ENCODE measurements around the gene C1orf159. TPM values are rescaled to one million over a fixed set of nuclear protein-coding genes. Genes with fewer than 3 reads are reported as not detected.

Gene C1orf159
- total and polyA plus RNA-seq, 9 of the 15 experiments (the other 6 are each of a cell fraction or from before 2014, with no cell fraction given), result 0.28 to 54.9 (median 10.6) TPM

DNA sequence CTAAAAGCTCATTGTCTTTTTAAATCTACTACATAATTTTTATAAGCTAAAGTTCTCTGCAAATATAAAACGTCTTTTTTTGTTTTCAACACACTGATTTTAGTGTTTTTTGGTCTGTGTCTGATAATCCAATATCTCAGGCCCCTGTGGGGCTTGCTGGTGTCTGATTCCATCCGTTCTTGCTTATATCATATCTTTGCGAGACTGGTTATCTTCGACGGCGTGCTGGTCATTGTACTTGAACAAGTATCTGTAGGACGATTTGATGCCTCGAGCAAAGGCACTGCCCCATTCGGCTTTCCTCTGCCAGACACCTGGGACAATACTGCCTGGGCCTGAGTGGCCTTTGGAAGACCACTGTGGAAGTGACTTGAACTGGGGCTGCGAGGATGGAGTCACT lies 39.4 kb upstream of the C1orf159 start (continued):
- TF ChIP-seq HNRNPK (IDR thresholded peaks at IDR 0.05; ENCODE audit: low read depth, low read length, poor library complexity, severe bottlenecking), result no peak
- TF ChIP-seq C11orf30 (IDR thresholded peaks at IDR 0.05; ENCODE audit: low read depth), result no peak
- TF ChIP-seq, protein P1, sequence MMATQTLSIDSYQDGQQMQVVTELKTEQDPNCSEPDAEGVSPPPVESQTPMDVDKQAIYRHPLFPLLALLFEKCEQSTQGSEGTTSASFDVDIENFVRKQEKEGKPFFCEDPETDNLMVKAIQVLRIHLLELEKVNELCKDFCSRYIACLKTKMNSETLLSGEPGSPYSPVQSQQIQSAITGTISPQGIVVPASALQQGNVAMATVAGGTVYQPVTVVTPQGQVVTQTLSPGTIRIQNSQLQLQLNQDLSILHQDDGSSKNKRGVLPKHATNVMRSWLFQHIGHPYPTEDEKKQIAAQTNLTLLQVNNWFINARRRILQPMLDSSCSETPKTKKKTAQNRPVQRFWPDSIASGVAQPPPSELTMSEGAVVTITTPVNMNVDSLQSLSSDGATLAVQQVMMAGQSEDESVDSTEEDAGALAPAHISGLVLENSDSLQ (IDR thresholded peaks at IDR 0.05), result no peak
- peak in 1 of 2 experiments; percentile 26; a peak in 1 of 4 replicates for TF ChIP-seq RCOR1 (IDR thresholded peaks at IDR 0.05; ENCODE audit: borderline replicate concordance in 1 of 2, low read depth in 2 of 2, low read length in 2 of 2)
- no peak for TF ChIP-seq FOXP1 (CRISPR knock-in tag; IDR thresholded peaks at IDR 0.05)
- peak; percentile 54 for TF ChIP-seq CBFA2T2 (conservative IDR thresholded peaks at IDR 0.05)
- TF ChIP-seq NFIC (IDR thresholded peaks at IDR 0.05), result 0 out of 2 replicates have a peak, but pooled peaks have one; percentile 5
- TF ChIP-seq GTF2F1 (IDR thresholded peaks at IDR 0.05; ENCODE audit: low read depth, low read length), result no peak
- TF ChIP-seq MTF1 (CRISPR knock-in tag; IDR thresholded peaks at IDR 0.05; ENCODE audit: borderline replicate concordance), result no peak
- TF ChIP-seq, protein P2, sequence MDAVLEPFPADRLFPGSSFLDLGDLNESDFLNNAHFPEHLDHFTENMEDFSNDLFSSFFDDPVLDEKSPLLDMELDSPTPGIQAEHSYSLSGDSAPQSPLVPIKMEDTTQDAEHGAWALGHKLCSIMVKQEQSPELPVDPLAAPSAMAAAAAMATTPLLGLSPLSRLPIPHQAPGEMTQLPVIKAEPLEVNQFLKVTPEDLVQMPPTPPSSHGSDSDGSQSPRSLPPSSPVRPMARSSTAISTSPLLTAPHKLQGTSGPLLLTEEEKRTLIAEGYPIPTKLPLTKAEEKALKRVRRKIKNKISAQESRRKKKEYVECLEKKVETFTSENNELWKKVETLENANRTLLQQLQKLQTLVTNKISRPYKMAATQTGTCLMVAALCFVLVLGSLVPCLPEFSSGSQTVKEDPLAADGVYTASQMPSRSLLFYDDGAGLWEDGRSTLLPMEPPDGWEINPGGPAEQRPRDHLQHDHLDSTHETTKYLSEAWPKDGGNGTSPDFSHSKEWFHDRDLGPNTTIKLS (IDR thresholded peaks at IDR 0.05; ENCODE audit: borderline replicate concordance, low read depth), result no peak
- 0 out of 2 replicates have a peak, but pooled peaks have one; percentile 9 for TF ChIP-seq LCOR (CRISPR knock-in tag; IDR thresholded peaks at IDR 0.05)
- no peak for TF ChIP-seq FOXJ3 (CRISPR knock-in tag; IDR thresholded peaks at IDR 0.05)
- TF ChIP-seq ZNF121 (CRISPR knock-in tag; conservative IDR thresholded peaks at IDR 0.05), result no peak
- TF ChIP-seq ARID1B (IDR thresholded peaks at IDR 0.05), result peak; percentile 23; the same call in 1 of the 2 replicates
- TF ChIP-seq NR1H2 (CRISPR knock-in tag; IDR thresholded peaks at IDR 0.05), result no peak
- TF ChIP-seq, protein P3, sequence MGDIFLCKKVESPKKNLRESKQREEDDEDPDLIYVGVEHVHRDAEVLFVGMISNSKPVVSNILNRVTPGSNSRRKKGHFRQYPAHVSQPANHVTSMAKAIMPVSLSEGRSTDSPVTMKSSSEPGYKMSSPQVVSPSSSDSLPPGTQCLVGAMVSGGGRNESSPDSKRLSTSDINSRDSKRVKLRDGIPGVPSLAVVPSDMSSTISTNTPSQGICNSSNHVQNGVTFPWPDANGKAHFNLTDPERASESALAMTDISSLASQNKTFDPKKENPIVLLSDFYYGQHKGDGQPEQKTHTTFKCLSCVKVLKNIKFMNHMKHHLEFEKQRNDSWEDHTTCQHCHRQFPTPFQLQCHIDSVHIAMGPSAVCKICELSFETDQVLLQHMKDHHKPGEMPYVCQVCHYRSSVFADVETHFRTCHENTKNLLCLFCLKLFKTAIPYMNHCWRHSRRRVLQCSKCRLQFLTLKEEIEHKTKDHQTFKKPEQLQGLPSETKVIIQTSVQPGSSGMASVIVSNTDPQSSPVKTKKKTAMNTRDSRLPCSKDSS (IDR thresholded peaks at IDR 0.05; ENCODE audit: low read depth, partially characterized antibody), result no peak
- TF ChIP-seq, protein P4, sequence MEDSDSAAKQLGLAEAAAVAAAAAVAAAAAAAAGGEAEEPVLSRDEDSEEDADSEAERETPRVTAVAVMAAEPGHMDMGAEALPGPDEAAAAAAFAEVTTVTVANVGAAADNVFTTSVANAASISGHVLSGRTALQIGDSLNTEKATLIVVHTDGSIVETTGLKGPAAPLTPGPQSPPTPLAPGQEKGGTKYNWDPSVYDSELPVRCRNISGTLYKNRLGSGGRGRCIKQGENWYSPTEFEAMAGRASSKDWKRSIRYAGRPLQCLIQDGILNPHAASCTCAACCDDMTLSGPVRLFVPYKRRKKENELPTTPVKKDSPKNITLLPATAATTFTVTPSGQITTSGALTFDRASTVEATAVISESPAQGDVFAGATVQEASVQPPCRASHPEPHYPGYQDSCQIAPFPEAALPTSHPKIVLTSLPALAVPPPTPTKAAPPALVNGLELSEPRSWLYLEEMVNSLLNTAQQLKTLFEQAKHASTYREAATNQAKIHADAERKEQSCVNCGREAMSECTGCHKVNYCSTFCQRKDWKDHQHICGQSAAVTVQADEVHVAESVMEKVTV (CRISPR knock-in tag; IDR thresholded peaks at IDR 0.05), result no peak
- no peak for TF ChIP-seq TCF7 (IDR thresholded peaks at IDR 0.05; ENCODE audit: borderline replicate concordance)
- TF ChIP-seq NCOA2 (IDR thresholded peaks at IDR 0.05; ENCODE audit: partially characterized antibody in 2 of 2), result no peak
- no peak for TF ChIP-seq CEBPG (CRISPR knock-in tag; IDR thresholded peaks at IDR 0.05)
- no peak for TF ChIP-seq CEBPG (tag; conservative IDR thresholded peaks at IDR 0.05 in 1 of 2, IDR thresholded peaks at IDR 0.05 in 1 of 2)
- no peak for TF ChIP-seq PHB2 (IDR thresholded peaks at IDR 0.05; ENCODE audit: low read depth)
- TF ChIP-seq TOE1 (IDR thresholded peaks at IDR 0.05; ENCODE audit: borderline replicate concordance), result no peak
- no peak for TF ChIP-seq TOE1 (CRISPR knock-in tag; IDR thresholded peaks at IDR 0.05; ENCODE audit: borderline replicate concordance, low read depth)
